Measurements from ENCODE around the gene NEIL3.

GRCh38 chr4:177339477-177340374 lies 30.1 kb downstream of the NEIL3 start:
- TF ChIP-seq TAF1 (IDR thresholded peaks at IDR 0.05; ENCODE audit: borderline replicate concordance, low read depth, low read length) (no peak), POLR2A (IDR thresholded peaks at IDR 0.05; ENCODE audit: low read depth, low read length) (no peak)
